LNCaP clone FGC (cell line): ENCODE data around the gene SH2D6.
A peak's percentile ranks its signal among the peaks of the same experiment; 100 is the strongest.

ENCODE experiments used
- DNase-seq: peaks from one replicate; pipeline ENCODE4 v3.0.0-alpha.2; 2011; ENCODE audit warnings: low read depth
- H3K4me3 ChIP-seq: 2 replicates; pipeline ENCODE4 v1.5.1; 2011; ENCODE audit warnings: mild to moderate bottlenecking, low read depth, low read length, control low read depth
- TF ChIP-seq, protein P1 (sequence below): IDR thresholded peaks from 2 replicates; pipeline ENCODE4 v1.5.1; 2012; ENCODE audit warnings: mild to moderate bottlenecking; ENCODE audit not compliant: control insufficient read depth, insufficient read depth; ENCODE audit errors: extremely low read depth

SH2D6 gene

DNA sequence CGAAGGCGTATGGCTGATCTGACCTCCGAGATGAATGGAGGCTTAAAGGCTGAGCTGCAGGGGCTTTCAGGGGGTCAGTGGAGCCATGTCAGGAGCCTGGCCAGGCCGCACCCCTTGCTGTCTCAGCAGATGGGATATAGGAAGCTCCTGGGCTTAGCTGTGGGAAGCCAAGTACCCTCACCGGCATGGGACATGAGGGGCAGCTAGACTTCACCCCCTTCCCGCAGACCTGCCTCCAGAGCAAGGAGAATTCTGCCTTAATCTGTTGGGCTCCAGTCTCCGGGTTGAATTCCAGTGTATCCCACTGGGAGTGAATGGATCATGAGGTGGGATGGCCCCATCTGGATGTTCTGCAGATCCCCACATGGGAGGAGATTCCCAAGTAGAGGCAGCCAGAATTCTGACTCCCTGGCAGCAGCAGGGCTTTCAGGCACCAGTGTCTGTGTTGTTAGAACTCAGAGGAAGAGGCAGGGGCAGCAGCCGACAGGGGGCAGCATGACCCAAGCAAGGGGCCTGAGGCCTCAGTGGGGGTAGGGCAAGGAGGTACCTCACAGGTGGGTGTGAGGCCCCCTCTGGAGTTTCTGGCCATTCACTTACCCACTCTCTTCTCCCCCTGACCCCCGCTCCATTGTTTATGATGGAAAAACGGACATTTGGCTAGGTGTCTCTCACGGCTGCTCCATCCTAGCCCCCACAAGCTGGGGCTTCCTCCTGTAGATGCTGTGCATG is 27.4 kb upstream of the SH2D6 start:
- no peak for DNase-seq
- TF ChIP-seq, protein P1, sequence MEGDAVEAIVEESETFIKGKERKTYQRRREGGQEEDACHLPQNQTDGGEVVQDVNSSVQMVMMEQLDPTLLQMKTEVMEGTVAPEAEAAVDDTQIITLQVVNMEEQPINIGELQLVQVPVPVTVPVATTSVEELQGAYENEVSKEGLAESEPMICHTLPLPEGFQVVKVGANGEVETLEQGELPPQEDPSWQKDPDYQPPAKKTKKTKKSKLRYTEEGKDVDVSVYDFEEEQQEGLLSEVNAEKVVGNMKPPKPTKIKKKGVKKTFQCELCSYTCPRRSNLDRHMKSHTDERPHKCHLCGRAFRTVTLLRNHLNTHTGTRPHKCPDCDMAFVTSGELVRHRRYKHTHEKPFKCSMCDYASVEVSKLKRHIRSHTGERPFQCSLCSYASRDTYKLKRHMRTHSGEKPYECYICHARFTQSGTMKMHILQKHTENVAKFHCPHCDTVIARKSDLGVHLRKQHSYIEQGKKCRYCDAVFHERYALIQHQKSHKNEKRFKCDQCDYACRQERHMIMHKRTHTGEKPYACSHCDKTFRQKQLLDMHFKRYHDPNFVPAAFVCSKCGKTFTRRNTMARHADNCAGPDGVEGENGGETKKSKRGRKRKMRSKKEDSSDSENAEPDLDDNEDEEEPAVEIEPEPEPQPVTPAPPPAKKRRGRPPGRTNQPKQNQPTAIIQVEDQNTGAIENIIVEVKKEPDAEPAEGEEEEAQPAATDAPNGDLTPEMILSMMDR: peak; percentile 60
- H3K4me3 ChIP-seq: no peak overlapping the region

DNA sequence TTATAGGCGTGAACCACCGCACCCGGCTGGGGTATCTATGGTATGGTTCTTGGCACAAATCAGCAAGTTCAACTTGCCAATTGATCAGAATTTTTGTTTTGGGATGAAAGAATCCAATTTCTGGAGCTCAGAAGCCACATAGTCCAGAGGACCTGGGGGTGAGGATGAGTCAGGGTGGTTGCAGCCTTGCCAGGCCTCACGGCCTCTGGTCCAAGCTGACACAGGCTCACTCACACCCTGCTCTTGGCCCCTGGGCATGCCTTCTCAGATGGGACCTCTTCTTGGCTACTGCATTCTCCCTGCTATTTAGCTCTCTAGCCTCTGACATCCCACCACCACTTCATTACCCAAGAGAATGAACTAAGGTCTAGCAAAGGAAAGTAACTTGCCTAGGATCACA is 24.7 kb upstream of the SH2D6 start:
- TF ChIP-seq, protein P1: no peak
- H3K4me3 ChIP-seq: no peak overlapping the region
- DNase-seq: no peak

DNA sequence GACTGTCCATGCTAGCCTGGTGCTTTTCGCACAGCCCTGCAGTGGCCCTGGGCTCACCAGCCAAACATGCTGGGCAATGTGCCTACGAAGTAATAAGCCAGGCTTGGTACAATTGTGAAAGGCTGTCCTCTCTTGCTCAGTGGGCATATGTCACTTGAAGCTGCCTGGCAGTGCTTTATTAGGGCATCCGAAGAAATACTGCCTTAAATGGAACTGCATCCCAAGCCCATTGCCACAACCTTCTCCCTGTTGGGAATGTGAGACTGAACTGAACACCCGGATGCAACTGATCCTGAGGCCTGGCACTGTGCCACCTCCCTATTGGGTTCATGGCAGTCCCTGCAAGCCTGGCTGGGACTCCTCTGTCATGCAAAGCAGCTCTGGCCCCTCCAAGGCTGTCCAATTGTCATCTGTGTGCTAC is 24.2 kb upstream of the SH2D6 start:
- TF ChIP-seq, protein P1: no peak
- DNase-seq: no peak

DNA sequence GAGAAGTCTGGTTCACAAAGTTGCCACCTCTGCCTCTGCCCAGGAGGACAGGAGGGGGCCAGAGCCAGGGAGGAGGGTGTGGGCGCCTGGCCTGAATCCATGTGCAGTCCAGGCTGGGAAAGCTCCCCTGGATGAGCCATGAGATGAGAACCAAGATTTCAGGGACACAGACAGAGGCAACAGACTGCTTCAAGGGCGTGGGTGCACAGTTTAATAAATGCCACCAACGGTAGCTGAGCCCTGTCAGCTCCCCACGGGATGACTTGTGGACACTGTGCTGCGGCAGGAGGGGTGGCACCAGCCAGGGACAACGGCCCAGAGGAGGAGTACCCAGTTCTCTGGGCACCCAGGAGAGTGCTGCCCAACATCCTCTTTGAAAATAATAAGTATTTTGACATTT is 23.5 kb upstream of the SH2D6 start:
- no peak overlapping the region for H3K4me3 ChIP-seq
- TF ChIP-seq, protein P1: no peak
- DNase-seq: no peak

More for the DNA sequence above, 24.2 kb upstream of the SH2D6 start:
- H3K4me3 ChIP-seq: no peak overlapping the region

DNA sequence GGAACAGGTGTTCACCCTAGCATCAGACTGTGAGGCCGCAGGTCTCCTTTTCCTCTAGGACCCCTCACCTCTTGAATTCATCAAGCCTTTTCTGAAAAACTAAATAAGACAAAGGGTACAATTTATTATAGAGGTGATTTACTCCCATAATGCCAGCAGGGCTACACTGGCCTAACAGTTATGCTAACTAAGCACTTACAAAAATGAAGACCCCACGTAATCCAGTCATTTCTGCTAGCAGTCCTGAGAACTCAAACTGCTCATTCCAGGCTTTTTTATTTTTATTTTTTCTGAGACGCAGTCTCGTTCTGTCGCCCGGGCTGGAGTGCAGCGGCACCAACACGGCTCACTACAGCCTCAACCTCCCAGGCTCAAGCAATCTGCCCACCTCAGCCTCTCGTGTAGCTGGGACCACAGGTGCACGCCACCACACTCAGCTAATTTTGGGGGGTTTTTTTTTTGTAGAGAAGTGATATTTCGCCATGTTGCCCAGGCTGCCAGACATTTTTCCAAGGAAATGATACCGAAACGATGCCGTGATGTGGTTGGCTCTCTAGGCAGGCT is 22.5 kb upstream of the SH2D6 start:
- DNase-seq: no peak
- peak overlapping the region; percentile 45 for H3K4me3 ChIP-seq
- TF ChIP-seq, protein P1: no peak

DNA sequence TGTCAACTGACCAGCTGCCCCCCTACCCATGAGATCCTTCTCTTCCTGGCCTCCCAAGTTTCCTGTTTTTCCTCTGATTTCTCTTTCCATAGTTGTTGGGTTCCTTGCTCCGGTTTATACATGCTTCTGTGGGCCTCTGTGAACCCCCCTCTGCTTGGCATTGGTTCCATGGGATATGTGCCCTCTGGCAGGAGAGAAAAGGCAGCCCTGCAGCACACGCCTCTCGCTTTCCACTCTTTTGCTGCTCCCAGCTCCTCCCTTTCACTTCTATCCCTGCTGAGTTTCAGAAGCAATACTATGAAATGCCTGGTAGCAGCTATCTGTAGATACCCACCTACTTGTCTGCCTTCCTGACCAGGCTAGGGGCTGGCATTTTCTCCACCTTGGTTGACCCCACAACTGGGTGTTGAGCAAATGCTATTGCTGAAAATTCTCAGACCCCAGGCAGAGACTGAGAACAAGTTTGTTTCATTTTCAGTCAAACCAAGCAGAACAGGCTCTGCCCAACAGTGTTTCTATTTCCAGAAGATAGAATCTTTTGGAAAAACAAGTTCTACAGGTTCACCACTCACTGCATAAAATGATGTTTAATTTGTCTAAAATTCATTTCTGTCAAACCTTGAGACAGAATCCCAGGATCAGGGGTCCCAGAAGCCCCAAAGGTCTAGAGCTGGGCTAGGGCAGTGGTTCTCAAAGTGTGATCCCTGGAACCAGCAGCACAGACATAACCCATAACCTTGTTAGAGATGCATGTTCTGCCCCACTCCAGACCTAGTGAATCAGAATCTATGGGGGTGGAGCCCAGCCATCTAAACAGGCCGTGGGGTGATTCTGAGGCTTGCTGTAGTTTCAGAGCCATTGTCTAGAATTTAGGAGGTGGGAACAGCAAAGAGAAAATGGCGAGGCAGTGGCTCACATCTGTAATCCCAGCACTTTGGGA is 21.7 kb upstream of the SH2D6 start:
- DNase-seq: peak; percentile 36
- peak overlapping the region; percentile 45 for H3K4me3 ChIP-seq
- TF ChIP-seq, protein P1: no peak
